Suprapubic skin (tissue), 3 donors: ENCODE data around the gene SLC2A13.

Source experiments
- POLR2A ChIP-seq, 2 donors: fragments of 450-650 bp; IDR thresholded peaks; one replicate each; pipeline ENCODE4 v1.6.1; 2017; ENCODE audit warnings: antibody characterized with exemption in 2 of 2, mild to moderate bottlenecking in 2 of 2, moderate library complexity in 2 of 2
- TF ChIP-seq, protein P1 (sequence below), 2 donors: fragments of 200-600 bp in 1 of 2; fragments of 450-650 bp in 1 of 2; sonication (generic) in 1 of 2; IDR thresholded peaks; one replicate each; pipeline ENCODE4 v1.5.1; 2016 to 2019; ENCODE audit warnings: antibody characterized with exemption in 2 of 2, mild to moderate bottlenecking in 1 of 2, moderate library complexity in 1 of 2

DNA sequence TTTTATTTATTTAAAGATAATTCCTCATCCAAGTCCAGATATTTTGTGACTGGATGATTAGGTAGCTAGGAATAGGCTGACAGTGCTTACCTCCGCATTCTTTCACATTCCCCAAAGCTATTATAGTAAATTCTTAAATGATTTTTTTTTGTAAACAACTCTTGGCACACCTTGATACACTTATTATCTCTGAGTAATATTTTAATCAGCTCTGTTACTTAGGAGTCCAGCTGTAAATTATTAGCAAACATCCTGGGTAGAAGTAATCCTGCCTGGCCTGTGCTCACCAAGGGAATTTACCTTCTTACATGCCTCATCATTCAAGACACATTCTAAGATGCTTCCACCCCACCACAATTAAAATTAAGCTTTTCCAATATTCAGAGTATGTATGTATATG is 186.1 kb downstream of the SLC2A13 start:
- TF ChIP-seq, protein P1, sequence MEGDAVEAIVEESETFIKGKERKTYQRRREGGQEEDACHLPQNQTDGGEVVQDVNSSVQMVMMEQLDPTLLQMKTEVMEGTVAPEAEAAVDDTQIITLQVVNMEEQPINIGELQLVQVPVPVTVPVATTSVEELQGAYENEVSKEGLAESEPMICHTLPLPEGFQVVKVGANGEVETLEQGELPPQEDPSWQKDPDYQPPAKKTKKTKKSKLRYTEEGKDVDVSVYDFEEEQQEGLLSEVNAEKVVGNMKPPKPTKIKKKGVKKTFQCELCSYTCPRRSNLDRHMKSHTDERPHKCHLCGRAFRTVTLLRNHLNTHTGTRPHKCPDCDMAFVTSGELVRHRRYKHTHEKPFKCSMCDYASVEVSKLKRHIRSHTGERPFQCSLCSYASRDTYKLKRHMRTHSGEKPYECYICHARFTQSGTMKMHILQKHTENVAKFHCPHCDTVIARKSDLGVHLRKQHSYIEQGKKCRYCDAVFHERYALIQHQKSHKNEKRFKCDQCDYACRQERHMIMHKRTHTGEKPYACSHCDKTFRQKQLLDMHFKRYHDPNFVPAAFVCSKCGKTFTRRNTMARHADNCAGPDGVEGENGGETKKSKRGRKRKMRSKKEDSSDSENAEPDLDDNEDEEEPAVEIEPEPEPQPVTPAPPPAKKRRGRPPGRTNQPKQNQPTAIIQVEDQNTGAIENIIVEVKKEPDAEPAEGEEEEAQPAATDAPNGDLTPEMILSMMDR (IDR thresholded peaks at IDR 0.05): no peak
- TF ChIP-seq POLR2A (IDR thresholded peaks at IDR 0.05): no peak
